K562 (cell line): ENCODE results near the gene RAD1. TPM values are rescaled to one million over a fixed set of nuclear protein-coding genes. Genes with fewer than 3 reads are reported as not detected.

Source experiments
- ARID2 ChIP-seq: fragments of 450-650 bp; IDR thresholded peaks from 2 replicates; pipeline ENCODE4 v1.6.1; 2017; ENCODE audit warnings: antibody characterized with exemption, mild to moderate bottlenecking
- BRD4 ChIP-seq: fragments of 200-600 bp; sonication (generic); IDR thresholded peaks from 2 replicates; pipeline ENCODE4 v1.6.1; 2017; ENCODE audit warnings: inconsistent platforms
- CBFA2T3 ChIP-seq: fragments of 450-650 bp; IDR thresholded peaks from 2 replicates; pipeline ENCODE4 v1.6.1; 2017
- CCAR2 ChIP-seq: fragments of 200-400 bp; formaldehyde crosslinking; IDR thresholded peaks from 2 replicates; pipeline ENCODE4 v1.6.1; 2017; ENCODE audit warnings: mild to moderate bottlenecking, low read depth, low read length
- DACH1 ChIP-seq: fragments of 450-650 bp; IDR thresholded peaks from 2 replicates; pipeline ENCODE4 v1.6.1; 2018; ENCODE audit not compliant: partially characterized antibody
- EP400 ChIP-seq: fragments of 450-650 bp; IDR thresholded peaks from 2 replicates; pipeline ENCODE4 v1.6.1; 2017; ENCODE audit warnings: antibody characterized with exemption, mild to moderate bottlenecking, moderate library complexity
- HDGF ChIP-seq: fragments of 450-650 bp; IDR thresholded peaks from 2 replicates; pipeline ENCODE4 v1.6.1; 2016
- IFI16 ChIP-seq: fragments of 250-450 bp; sonication (Bioruptor Pico); IDR thresholded peaks from 2 replicates; pipeline ENCODE4 v2.1.2; 2022; ENCODE audit warnings: mild to moderate bottlenecking, inconsistent platforms
- KLF16 ChIP-seq: IDR thresholded peaks from 2 replicates; pipeline ENCODE4 v1.6.1; 2016; ENCODE audit warnings: antibody characterized with exemption
- NRF1 ChIP-seq, 2 experiments: fragments of 450-650 bp; IDR thresholded peaks in 1 of 2; conservative IDR thresholded peaks in 1 of 2; 2 replicates each; pipeline ENCODE4 v1.6.1; 2014; ENCODE audit warnings: mild to moderate bottlenecking in 2 of 2
- SIX5 ChIP-seq, 2 experiments: IDR thresholded peaks; 2 replicates each; pipeline ENCODE4 v1.6.1; 2011; ENCODE audit warnings: low read length in 2 of 2, borderline replicate concordance in 1 of 2, low read depth in 1 of 2, mild to moderate bottlenecking in 1 of 2, moderate library complexity in 1 of 2; ENCODE audit not compliant: insufficient read depth in 1 of 2
- SREBF1 ChIP-seq: fragments of 150-350 bp; IDR thresholded peaks from 2 replicates; pipeline ENCODE4 v1.6.1; 2014; ENCODE audit warnings: antibody characterized with exemption, low read depth, low read length, borderline replicate concordance
- ZNF311 ChIP-seq: fragments of 250-450 bp; sonication (Bioruptor Pico); IDR thresholded peaks from 2 replicates; pipeline ENCODE4 v1.4.0; 2020; ENCODE audit warnings: mild to moderate bottlenecking, moderate library complexity
- ZNF561 ChIP-seq: fragments of 450-650 bp; formaldehyde crosslinking; conservative IDR thresholded peaks from 2 replicates; pipeline ENCODE4 v1.4.0; 2020; ENCODE audit warnings: mild to moderate bottlenecking, moderate library complexity
- polyA plus RNA-seq, 8 experiments: library from polyadenylated mRNA; depleted of rRNA in 4 of 8; stranded (reverse) in 5 of 8; unstranded in 3 of 8; fragments of >200 nt; fragmentation: Nextera tagmentation in 2 of 8; fragmentation: Illumina TruSeq in 1 of 8; extraction: Ambion mirVana in 2 of 8; extraction: Trizol in 1 of 8; gene quantifications; 2 replicates each; pipeline versions ENCODE4 v1.2.1 to v1.2.3, GENCODE V29; 2011 to 2014; ENCODE audit warnings: inconsistent platforms in 1 of 8, missing spikeins in 1 of 8
- total RNA-seq, 7 experiments: library from RNA; depleted of rRNA in 6 of 7; stranded (reverse); fragments of >200 nt in 6 of 7; fragmentation: Illumina TruSeq in 2 of 7; extraction: Trizol in 2 of 7; gene quantifications; 2 replicates each; pipeline versions ENCODE4 v1.2.1 to v1.2.3, GENCODE V29; 2011 to 2021; ENCODE audit warnings: low replicate concordance in 1 of 7
- TF ChIP-seq, protein P1 (sequence below): fragments of 450-650 bp; IDR thresholded peaks from 2 replicates; pipeline ENCODE4 v1.6.1; 2018; ENCODE audit not compliant: partially characterized antibody
- TF ChIP-seq, protein P2 (sequence below), 2 experiments: fragments of 450-650 bp; IDR thresholded peaks; 2 replicates each; pipeline ENCODE4 v1.6.1; 2016; ENCODE audit warnings: mild to moderate bottlenecking in 2 of 2, borderline replicate concordance in 1 of 2, low read depth in 1 of 2, moderate library complexity in 1 of 2
- TF ChIP-seq, protein P3 (sequence below): fragments of 250-450 bp; sonication (Bioruptor Pico); IDR thresholded peaks from 2 replicates; pipeline ENCODE4 v1.8.0; 2022; ENCODE audit warnings: moderate library complexity, mild to moderate bottlenecking, inconsistent platforms

Gene RAD1
- total and polyA plus RNA-seq, 9 of the 15 experiments (the other 6 are each of a cell fraction or from before 2014, with no cell fraction given) = 44.5 to 148 (median 60.8) TPM

DNA sequence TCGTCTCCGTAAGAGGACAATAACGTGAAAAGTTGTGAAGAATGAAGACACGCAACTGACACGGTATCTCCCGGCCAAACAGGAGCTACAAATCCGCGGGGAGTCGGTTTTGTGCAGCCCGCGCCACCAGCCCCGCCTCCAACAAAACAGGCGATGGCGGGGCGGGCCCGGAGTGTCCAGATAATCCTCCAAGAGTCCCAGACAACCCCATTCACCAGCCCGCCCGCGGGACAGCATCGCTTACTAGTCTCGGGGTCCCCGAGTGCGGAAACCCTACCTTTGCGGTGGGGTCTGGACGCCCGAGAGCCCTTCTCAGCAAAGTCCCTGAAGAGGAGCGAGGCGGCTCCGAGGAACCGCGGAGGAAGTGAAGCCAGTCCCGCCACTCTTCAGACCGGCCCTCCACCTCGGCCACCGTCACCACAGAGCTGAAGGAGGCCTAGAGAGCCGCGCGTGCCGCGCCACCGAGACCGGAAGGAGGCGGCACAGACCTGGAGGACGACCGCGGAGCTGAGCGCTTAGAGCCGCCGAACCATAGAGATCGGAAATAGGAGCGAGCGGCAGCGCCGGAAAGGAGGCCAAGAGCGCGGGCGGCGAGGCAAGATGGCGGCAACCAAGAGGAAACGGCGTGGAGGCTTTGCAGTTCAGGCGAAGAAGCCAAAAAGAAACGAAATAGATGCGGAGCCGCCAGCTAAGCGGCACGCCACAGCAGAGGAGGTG lies at the start of gene RAD1, which contains the start of gene BRIX1 (continued):
- TF ChIP-seq, protein P1, sequence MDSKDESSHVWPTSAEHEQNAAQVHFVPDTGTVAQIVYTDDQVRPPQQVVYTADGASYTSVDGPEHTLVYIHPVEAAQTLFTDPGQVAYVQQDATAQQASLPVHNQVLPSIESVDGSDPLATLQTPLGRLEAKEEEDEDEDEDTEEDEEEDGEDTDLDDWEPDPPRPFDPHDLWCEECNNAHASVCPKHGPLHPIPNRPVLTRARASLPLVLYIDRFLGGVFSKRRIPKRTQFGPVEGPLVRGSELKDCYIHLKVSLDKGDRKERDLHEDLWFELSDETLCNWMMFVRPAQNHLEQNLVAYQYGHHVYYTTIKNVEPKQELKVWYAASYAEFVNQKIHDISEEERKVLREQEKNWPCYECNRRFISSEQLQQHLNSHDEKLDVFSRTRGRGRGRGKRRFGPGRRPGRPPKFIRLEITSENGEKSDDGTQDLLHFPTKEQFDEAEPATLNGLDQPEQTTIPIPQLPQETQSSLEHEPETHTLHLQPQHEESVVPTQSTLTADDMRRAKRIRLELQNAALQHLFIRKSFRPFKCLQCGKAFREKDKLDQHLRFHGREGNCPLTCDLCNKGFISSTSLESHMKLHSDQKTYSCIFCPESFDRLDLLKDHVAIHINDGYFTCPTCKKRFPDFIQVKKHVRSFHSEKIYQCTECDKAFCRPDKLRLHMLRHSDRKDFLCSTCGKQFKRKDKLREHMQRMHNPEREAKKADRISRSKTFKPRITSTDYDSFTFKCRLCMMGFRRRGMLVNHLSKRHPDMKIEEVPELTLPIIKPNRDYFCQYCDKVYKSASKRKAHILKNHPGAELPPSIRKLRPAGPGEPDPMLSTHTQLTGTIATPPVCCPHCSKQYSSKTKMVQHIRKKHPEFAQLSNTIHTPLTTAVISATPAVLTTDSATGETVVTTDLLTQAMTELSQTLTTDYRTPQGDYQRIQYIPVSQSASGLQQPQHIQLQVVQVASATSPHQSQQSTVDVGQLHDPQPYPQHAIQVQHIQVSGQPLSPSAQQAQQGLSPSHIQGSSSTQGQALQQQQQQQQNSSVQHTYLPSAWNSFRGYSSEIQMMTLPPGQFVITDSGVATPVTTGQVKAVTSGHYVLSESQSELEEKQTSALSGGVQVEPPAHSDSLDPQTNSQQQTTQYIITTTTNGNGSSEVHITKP = peak; percentile 50
- TF ChIP-seq SREBF1 (no peak), ZNF561 (CRISPR knock-in tag) (no peak), DACH1 (no peak), EP400 (peak; percentile 99), CBFA2T3 (no peak), ARID2 (no peak), CCAR2 (no peak), SIX5 (IDR thresholded peaks at IDR 0.05; ENCODE audit: borderline replicate concordance in 1 of 2, insufficient read depth in 1 of 2, low read depth in 1 of 2, low read length in 2 of 2) (peak in 1 of 2 experiments; percentile 20; a peak in 1 of 4 replicates), NRF1 (conservative IDR thresholded peaks at IDR 0.05 in 1 of 2, IDR thresholded peaks at IDR 0.05 in 1 of 2) (peak; percentile 72), ZNF311 (CRISPR knock-in tag) (no peak), IFI16 (CRISPR knock-in tag) (no peak), BRD4 (no peak), HDGF (no peak), KLF16 (peak; percentile 84)
- TF ChIP-seq, protein P2, sequence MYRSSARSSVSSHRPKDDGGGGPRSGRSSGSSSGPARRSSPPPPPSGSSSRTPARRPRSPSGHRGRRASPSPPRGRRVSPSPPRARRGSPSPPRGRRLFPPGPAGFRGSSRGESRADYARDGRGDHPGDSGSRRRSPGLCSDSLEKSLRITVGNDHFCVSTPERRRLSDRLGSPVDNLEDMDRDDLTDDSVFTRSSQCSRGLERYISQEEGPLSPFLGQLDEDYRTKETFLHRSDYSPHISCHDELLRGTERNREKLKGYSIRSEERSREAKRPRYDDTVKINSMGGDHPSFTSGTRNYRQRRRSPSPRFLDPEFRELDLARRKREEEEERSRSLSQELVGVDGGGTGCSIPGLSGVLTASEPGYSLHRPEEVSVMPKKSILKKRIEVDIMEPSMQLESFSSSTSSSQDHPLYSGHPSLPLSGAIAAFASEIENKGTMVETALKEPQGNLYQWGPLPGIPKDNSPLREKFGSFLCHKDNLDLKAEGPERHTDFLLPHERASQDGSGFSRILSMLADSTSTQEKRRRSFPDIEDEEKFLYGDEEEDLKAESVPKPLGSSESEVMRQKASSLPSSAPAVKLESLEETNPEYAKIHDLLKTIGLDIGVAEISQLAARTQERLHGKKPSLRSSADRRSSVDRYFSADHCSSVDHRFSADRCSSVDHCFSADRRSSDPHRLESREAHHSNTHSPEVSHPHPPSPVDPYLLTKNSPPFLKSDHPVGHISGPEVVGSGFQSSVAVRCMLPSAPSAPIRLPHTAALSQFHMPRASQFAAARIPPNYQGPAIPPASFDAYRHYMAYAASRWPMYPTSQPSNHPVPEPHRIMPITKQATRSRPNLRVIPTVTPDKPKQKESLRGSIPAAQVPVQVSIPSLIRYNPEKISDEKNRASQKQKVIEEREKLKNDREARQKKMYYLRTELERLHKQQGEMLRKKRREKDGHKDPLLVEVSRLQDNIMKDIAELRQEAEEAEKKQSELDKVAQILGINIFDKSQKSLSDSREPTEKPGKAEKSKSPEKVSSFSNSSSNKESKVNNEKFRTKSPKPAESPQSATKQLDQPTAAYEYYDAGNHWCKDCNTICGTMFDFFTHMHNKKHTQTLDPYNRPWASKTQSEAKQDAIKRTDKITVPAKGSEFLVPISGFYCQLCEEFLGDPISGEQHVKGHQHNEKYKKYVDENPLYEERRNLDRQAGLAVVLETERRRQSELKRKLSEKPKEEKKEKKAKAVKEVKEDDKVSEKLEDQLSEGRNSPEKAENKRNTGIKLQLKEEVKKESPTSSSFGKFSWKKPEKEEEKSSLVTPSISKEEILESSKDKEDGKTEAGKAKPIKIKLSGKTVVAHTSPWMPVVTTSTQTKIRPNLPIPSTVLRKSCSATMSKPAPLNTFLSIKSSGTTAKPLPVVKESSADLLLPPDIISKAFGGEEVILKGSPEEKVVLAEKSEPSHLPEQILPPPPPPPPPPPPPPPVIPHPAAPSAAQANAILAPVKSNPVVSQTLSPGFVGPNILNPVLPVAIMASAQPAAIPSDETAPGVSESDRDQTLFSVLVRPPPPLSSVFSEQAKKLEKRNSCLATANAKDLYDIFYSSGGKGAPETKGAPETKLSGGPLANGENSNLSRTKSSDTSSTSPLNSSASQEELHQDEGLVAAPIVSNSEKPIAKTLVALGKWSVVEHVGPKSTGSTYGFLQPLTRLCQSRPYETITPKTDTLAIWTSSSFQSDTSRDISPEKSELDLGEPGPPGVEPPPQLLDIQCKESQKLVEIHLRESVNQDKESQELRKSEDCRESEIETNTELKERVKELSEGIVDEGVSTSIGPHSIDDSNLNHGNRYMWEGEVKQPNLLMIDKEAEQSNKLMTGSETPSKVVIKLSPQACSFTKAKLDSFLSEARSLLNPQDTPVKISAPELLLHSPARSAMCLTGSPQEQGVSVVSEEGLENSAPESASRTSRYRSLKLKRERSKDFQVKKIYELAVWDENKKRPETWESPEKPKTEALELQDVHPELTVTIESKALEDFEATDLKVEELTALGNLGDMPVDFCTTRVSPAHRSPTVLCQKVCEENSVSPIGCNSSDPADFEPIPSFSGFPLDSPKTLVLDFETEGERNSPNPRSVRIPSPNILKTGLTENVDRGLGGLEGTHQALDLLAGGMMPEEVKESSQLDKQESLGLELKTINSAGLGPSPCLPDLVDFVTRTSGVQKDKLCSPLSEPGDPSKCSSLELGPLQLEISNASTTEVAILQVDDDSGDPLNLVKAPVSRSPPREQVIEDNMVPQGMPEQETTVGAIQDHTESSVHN (IDR thresholded peaks at IDR 0.05; ENCODE audit: borderline replicate concordance in 1 of 2, low read depth in 1 of 2) = no peak
- TF ChIP-seq, protein P3, sequence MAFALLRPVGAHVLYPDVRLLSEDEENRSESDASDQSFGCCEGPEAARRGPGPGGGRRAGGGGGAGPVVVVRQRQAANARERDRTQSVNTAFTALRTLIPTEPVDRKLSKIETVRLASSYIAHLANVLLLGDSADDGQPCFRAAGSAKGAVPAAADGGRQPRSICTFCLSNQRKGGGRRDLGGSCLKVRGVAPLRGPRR = no peak
